ENCODE results near the gene VEGFD.

DNA sequence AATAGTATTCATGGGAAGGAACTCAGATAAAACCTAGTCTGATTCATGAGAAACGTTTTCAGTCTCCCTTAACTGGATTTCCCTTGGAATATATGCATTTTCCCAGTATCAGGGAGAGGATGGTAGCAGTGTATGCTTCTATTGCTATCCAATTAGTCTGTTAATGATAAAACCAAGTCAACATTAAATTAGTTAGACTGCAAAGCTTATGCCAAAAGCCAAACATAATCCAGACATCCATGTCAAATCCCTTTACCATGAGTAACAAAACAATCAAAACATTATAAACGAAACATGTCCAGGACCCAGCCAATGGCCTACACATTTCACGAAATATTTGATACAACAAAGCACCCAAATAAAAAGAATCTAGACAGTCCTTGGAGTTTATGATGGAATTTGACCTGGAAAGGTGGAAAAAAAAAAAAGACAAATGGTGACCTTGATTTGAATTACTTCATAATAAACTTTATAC, 34.5 kb upstream of the VEGFD start:
- TF ChIP-seq, protein P1, sequence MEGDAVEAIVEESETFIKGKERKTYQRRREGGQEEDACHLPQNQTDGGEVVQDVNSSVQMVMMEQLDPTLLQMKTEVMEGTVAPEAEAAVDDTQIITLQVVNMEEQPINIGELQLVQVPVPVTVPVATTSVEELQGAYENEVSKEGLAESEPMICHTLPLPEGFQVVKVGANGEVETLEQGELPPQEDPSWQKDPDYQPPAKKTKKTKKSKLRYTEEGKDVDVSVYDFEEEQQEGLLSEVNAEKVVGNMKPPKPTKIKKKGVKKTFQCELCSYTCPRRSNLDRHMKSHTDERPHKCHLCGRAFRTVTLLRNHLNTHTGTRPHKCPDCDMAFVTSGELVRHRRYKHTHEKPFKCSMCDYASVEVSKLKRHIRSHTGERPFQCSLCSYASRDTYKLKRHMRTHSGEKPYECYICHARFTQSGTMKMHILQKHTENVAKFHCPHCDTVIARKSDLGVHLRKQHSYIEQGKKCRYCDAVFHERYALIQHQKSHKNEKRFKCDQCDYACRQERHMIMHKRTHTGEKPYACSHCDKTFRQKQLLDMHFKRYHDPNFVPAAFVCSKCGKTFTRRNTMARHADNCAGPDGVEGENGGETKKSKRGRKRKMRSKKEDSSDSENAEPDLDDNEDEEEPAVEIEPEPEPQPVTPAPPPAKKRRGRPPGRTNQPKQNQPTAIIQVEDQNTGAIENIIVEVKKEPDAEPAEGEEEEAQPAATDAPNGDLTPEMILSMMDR (optimal IDR thresholded peaks at IDR 0.05 in 1 of 3, IDR thresholded peaks at IDR 0.05 in 1 of 3, conservative IDR thresholded peaks at IDR 0.05 in 1 of 3; ENCODE audit: extremely low read depth in 1 of 3, insufficient read depth in 2 of 3, low read length in 3 of 3), result no peak
- TF ChIP-seq EZH2 (IDR thresholded peaks at IDR 0.05; ENCODE audit: low read length), result no peak

Measured in keratinocyte (primary cell).